ENCODE results near the gene AEBP1.

Gene AEBP1

DNA sequence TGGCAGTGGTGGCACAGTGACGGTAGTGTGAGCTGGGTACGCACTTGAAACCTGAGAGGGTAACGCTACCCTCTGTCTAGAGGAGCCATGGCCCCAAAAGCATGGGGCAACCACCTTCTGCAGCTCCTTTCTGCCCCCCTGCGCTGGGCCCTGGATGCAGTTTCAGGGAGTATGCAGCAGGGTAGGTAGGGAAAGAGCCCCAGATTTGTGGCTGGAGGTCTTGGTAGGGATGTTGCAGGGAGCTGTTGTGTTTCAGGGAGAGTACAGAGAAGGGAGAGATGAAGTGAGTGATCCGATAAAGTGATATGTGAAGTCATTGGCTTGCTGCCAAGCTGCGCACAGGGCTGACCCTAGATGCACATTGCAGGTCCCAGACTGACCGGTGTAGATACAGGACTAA, 36.1 kb upstream of the AEBP1 start:
- 89% methylated on average over 7 of the region's 7 CpGs for WGBS
- no peak overlapping the region for H3K4me3 ChIP-seq (ENCODE audit: low read length)
- H3K27ac ChIP-seq (ENCODE audit: low read depth, low read length) = no peak overlapping the region
- peaks cover under 1% of the 10 kb centered on the region for H3K36me3 ChIP-seq (ENCODE audit: insufficient read depth, low read length)
- H3K9me3 ChIP-seq (ENCODE audit: insufficient read depth, low read depth, low read length) = no peaks in the 10 kb centered on the region
- no peaks in the 10 kb centered on the region; the same call in 1 of the 2 replicates for H3K27me3 ChIP-seq (ENCODE audit: insufficient read depth, low read length)
- peaks cover 13% of the 10 kb centered on the region; the same call in 1 of the 2 replicates for H3K4me1 ChIP-seq (ENCODE audit: insufficient read depth, low read length)
- no peak overlapping the region for H3K9ac ChIP-seq (ENCODE audit: low read depth, low read length)

DNA sequence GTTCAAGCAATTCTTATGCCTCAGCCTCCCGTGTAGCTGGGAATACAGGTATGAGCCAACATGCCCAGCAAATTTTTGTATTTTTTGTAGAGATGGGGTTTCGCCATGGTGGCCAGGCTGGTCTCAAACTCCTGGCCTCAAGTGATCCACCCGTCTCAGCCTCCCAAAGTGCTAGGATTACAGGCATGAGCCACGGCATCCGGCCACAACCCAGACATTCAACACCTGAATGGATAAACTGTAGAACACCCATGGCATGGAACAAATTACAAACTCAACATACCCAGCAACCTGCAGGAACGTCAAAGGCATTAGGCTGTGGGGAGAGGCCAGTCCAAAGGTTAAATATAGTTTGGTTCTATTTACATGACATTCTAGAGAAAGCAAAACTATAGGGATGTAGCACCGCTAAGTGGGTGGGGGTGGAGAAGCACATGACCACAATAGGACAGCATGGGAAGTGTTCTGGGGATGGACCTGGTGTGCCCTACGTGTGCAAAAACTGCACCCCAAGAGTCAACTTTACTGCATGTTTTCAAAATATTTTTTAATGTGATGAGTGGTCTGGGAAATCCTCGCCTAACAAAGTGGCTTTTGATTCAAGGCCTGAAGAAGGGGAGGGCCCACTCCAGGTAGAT, 32.3 kb upstream of the AEBP1 start:
- H3K27ac ChIP-seq (ENCODE audit: low read depth, low read length) = no peak overlapping the region

DNA sequence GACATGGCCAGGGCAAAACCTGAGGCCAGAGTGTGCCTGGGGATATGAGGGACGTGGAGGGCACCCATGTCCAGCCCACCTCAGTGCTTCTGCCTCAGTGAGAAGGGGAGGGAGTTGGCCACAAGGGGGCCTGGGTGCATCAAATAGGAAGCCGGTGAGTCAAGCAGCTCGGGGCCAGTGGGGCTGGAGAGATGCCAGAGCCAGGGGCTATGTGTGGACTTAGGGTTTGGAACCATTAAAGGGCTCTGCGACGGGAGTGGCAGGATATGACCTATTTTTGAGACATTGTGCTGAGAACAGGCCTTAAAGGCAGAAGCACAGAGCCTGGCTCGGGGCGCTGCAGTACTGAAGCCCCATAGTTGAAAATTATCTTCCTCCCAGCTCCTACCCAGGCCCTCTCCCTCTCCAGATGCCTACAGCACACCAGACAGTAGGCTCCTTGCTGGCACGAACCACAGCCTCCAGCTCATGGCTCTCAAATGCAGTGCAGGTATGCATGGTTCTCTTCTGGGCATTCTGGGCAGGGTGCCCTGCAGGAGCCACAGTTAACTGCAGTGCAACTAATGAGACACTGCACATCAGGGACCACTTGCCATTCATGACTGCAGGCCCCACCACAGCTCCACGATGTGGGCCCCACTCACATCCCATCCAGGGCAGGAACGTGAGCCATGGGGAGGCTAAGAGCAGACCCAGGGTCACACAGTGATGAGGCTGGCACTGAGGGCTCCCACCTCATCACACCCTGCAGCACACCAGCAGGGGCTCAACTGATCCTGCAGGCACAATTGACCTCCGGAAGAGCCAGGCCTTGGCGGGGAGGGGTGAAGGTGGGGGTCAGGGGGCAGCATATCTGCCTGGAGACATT, 31.5 kb upstream of the AEBP1 start:
- Histone ChIP-seq H3K27ac (ENCODE audit: low read depth, low read length) (no peak overlapping the region), H3K4me1 (ENCODE audit: insufficient read depth, low read length) (no peaks in the 10 kb centered on the region), H3K27me3 (ENCODE audit: insufficient read depth, low read length) (no peaks in the 10 kb centered on the region; the same call in 1 of the 2 replicates), H3K9ac (ENCODE audit: low read depth, low read length) (no peak overlapping the region), H3K36me3 (ENCODE audit: insufficient read depth, low read length) (peaks cover 35% of the 10 kb centered on the region), H3K9me3 (ENCODE audit: insufficient read depth, low read depth, low read length) (no peaks in the 10 kb centered on the region), H3K4me3 (ENCODE audit: low read length) (no peak overlapping the region)
- 71% methylated on average over 12 of the region's 12 CpGs for WGBS

More for the DNA sequence above, 32.3 kb upstream of the AEBP1 start:
- Histone ChIP-seq H3K27me3 (ENCODE audit: insufficient read depth, low read length) (no peaks in the 10 kb centered on the region; the same call in 1 of the 2 replicates), H3K9ac (ENCODE audit: low read depth, low read length) (no peak overlapping the region), H3K4me1 (ENCODE audit: insufficient read depth, low read length) (no peaks in the 10 kb centered on the region), H3K9me3 (ENCODE audit: insufficient read depth, low read depth, low read length) (no peaks in the 10 kb centered on the region), H3K4me3 (ENCODE audit: low read length) (no peak overlapping the region), H3K36me3 (ENCODE audit: insufficient read depth, low read length) (peaks cover 27% of the 10 kb centered on the region)
- 89% methylated on average over 9 of the region's 9 CpGs for WGBS

DNA sequence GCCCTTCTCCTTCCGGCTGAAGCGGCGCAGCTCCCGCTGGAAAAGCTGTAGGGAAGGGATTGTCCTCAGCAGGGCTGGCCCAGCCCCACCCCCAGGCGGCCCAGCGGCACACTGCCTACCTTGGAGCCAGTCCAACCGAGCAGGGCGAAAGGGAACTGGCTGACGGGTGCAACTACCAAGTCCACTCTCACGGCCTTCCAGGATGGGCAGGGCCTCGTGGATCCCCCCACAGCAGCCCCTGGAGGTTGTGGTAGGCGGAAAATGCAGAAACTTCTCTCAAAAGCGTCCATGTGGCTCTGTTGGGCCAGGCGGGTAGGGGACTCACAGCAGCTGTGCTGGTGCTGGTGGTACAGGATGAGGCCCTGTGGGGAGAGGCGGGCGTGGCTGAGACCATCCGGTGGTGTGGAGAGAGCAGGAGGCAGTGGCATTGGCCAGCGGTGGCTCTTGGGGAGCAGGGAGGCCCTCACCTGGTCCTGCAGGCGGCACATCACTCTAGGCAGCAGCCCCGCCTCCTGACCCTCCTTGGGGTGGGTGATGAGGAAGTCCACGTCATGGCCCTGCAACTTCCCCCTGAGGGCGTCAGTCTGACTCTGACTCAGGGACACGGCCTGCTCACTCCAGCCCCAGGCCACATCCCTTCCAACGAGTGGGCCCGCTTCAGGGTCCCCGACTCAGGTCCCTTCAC, 30.3 kb upstream of the AEBP1 start:
- Histone ChIP-seq H3K36me3 (ENCODE audit: insufficient read depth, low read length) (peaks cover 47% of the 10 kb centered on the region), H3K9me3 (ENCODE audit: insufficient read depth, low read depth, low read length) (no peaks in the 10 kb centered on the region), H3K4me3 (ENCODE audit: low read length) (no peak overlapping the region), H3K9ac (ENCODE audit: low read depth, low read length) (no peak overlapping the region), H3K4me1 (ENCODE audit: insufficient read depth, low read length) (no peaks in the 10 kb centered on the region), H3K27ac (ENCODE audit: low read depth, low read length) (no peak overlapping the region), H3K27me3 (ENCODE audit: insufficient read depth, low read length) (no peaks in the 10 kb centered on the region; the same call in 1 of the 2 replicates)
- 90% methylated on average over 25 of the region's 26 CpGs for WGBS

DNA sequence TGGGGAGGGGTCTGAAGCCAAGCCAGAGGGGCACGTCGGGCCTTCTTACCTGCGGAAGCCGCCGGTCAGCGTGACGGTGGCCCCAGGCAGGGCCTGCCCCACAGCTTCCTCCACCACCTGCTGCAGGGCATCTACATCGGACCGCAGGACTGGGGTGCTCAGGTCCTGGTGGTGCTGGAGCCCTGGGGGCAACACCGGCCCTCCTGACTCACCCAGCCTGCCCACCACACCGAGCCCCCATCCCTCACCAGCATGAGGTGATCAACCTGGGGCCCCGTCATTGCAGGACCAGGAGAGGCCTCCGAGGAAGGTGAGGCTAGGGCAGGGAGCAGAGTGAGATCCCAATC, 29.8 kb upstream of the AEBP1 start:
- Histone ChIP-seq H3K9me3 (ENCODE audit: insufficient read depth, low read depth, low read length) (no peaks in the 10 kb centered on the region), H3K27ac (ENCODE audit: low read depth, low read length) (no peak overlapping the region), H3K4me3 (ENCODE audit: low read length) (no peak overlapping the region), H3K4me1 (ENCODE audit: insufficient read depth, low read length) (no peaks in the 10 kb centered on the region), H3K36me3 (ENCODE audit: insufficient read depth, low read length) (peaks cover 52% of the 10 kb centered on the region), H3K9ac (ENCODE audit: low read depth, low read length) (no peak overlapping the region), H3K27me3 (ENCODE audit: insufficient read depth, low read length) (no peaks in the 10 kb centered on the region)
- 97% methylated on average over 13 of the region's 13 CpGs for WGBS

DNA sequence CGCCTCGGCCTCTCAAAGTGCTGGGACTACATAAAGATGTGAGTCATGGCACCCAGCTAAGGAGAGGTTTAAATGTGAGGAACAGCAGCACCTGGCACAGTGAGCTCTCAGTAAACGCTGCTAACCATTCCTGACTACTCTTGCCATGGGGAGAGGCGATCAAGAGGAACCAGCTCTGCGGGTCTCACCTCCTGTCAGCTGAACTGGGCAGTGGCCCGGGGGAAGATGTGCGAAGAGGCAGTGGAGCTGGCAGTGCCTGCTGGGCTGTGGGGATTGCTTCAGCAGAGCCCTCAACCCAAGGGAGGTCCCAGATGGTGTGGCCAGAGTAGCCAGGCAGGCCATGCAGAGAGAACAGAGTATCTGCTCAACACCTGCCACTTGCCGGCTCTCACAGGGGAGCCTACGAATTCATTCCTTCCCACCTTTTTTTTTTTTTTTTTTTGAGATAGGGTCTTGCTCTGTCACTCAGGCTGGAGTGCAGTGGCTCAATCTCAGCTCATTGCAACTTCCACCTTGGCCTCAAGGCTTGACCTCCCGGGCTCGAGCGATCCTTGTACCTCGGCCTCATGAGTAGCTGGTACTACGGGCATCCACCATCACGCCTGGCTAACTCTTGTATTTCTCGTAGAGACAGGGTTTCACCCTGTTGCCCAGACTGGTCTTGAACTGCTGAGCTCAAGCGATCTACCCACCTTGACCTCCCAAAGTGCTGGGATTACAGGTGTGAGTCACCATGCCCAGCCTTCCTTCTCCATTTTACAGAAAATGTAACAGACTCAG, 28.7 kb upstream of the AEBP1 start:
- Histone ChIP-seq H3K27ac (ENCODE audit: low read depth, low read length) (no peak overlapping the region), H3K4me1 (ENCODE audit: insufficient read depth, low read length) (no peaks in the 10 kb centered on the region), H3K9ac (ENCODE audit: low read depth, low read length) (no peak overlapping the region), H3K9me3 (ENCODE audit: insufficient read depth, low read depth, low read length) (no peaks in the 10 kb centered on the region), H3K36me3 (ENCODE audit: insufficient read depth, low read length) (peaks cover 63% of the 10 kb centered on the region), H3K4me3 (ENCODE audit: low read length) (no peak overlapping the region), H3K27me3 (ENCODE audit: insufficient read depth, low read length) (no peaks in the 10 kb centered on the region)
- WGBS = 95% methylated on average over 17 of the region's 17 CpGs

DNA sequence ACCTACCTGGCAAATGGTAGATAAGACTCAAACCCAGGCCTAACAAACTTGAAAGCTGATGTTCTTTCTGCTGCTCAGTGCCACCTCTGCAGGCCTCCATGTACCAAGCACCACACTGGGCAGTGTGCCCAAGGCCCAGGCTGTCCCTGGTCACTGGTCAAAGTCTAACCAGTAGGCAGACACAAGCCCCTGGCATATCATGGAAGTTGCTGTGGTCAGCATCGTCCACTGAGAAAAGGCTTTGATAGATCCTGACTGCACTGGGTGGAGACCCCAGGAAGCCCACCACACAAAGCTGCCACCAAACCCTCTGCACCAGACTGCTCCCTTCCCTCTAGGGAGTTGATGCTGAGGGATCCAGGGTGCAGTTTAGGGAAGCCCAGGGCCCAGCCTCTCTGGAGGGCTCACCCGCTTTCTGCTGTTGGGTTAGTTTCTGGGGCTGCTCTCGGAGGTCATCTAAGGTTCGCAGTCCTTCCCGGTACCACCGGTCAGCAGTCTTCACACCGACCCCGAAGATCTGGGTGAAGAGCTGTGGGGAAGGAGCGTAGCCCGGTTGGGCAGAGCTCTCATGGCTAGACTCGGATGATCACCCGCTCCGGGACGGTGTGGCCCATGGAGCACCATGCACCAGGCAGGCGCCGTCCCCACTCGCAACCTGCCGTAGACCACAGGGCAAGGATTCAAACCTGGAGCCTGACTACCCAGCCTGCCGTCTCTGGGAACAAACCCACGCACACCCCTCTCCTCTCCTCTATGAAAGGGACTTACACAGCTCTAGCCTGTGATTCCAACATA, 27.8 kb upstream of the AEBP1 start:
- H3K9ac ChIP-seq (ENCODE audit: low read depth, low read length) = no peak overlapping the region

DNA sequence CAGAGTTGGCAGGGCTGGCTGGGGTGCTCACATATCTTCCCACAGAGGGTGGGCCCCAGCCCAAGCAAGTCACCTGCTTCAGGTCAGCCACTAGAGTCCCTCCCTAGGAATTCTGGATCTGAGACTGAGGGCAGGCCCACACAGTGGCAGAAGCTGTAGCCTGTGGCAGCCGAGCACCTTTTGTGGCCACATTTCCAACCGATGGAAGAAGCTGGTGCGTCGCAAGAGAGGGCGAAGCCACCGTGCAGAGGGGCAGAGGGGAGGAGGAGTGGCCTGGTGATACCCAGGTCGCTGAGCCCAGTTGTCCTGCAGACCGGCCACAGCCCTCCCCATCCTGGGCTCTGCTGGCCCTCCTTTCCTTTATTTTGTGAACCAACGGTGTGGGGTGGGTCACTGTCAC, 27.1 kb upstream of the AEBP1 start:
- H3K36me3 ChIP-seq (ENCODE audit: insufficient read depth, low read length) = peaks cover 66% of the 10 kb centered on the region
- 90% methylated on average over 9 of the region's 9 CpGs for whole genome bisulfite sequencing
- H3K9me3 ChIP-seq (ENCODE audit: insufficient read depth, low read depth, low read length) = no peaks in the 10 kb centered on the region
- H3K27ac ChIP-seq (ENCODE audit: low read depth, low read length) = no peak overlapping the region
- no peaks in the 10 kb centered on the region for H3K27me3 ChIP-seq (ENCODE audit: insufficient read depth, low read length)
- no peaks in the 10 kb centered on the region for H3K4me1 ChIP-seq (ENCODE audit: insufficient read depth, low read length)
- no peak overlapping the region for H3K4me3 ChIP-seq (ENCODE audit: low read length)
- no peak overlapping the region for H3K9ac ChIP-seq (ENCODE audit: low read depth, low read length)

More for the DNA sequence above, 27.8 kb upstream of the AEBP1 start:
- 96% methylated on average over 20 of the region's 20 CpGs for WGBS
- H3K4me3 ChIP-seq (ENCODE audit: low read length) = no peak overlapping the region
- H3K27me3 ChIP-seq (ENCODE audit: insufficient read depth, low read length) = no peaks in the 10 kb centered on the region
- H3K27ac ChIP-seq (ENCODE audit: low read depth, low read length) = no peak overlapping the region
- no peaks in the 10 kb centered on the region for H3K4me1 ChIP-seq (ENCODE audit: insufficient read depth, low read length)
- H3K9me3 ChIP-seq (ENCODE audit: insufficient read depth, low read depth, low read length) = no peaks in the 10 kb centered on the region
- H3K36me3 ChIP-seq (ENCODE audit: insufficient read depth, low read length) = peaks cover 66% of the 10 kb centered on the region

DNA sequence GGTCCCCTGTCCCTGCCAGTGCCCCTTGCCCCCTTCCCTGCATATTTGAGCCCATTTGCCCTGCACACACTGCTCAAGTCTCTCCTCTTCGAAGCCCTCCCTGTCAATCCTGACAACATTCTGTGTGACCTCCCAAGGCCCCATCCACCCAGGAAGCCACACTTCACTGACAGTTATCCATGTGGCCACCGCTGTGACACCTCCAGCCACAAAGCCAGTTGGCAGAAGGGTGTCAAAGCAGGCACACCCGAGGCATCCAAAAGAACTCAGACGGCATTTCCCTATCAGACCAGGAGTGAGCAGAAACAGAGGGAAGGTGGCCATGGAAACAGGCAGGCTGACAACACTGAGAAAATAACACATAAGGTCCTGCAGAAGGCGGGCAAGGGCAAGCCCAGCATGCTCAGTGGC, 26.5 kb upstream of the AEBP1 start:
- no peaks in the 10 kb centered on the region for H3K9me3 ChIP-seq (ENCODE audit: insufficient read depth, low read depth, low read length)
- peaks cover 66% of the 10 kb centered on the region for H3K36me3 ChIP-seq (ENCODE audit: insufficient read depth, low read length)
- H3K9ac ChIP-seq (ENCODE audit: low read depth, low read length) = no peak overlapping the region
- WGBS = 88% methylated on average over 5 of the region's 5 CpGs
- no peak overlapping the region for H3K4me3 ChIP-seq (ENCODE audit: low read length)
- H3K27ac ChIP-seq (ENCODE audit: low read depth, low read length) = no peak overlapping the region
- H3K4me1 ChIP-seq (ENCODE audit: insufficient read depth, low read length) = no peaks in the 10 kb centered on the region
- no peaks in the 10 kb centered on the region for H3K27me3 ChIP-seq (ENCODE audit: insufficient read depth, low read length)

DNA sequence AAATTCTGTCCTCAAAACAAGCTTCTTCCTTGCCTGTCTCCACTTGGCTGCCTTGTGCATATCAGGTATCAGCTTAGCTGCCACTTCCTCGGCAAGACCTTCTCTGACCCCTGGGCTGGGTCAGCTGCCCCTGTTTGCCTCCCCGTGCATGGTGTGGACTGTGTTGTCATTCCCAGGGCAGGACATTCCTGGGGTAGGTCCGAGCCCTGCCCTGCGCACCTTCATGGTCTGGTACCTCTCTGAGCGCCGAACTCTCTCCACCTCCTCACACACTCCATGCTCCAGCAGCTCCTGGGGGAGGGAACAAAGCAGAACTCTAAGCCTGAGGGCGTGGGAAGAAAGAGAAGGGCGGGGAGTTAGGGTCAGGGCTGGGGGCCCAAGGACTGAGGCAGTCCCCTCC, 25.6 kb upstream of the AEBP1 start:
- WGBS = 93% methylated on average over 8 of the region's 8 CpGs
- no peak overlapping the region for H3K27ac ChIP-seq (ENCODE audit: low read depth, low read length)
- H3K27me3 ChIP-seq (ENCODE audit: insufficient read depth, low read length) = peaks cover 7% of the 10 kb centered on the region; the same call in 1 of the 2 replicates
- no peaks in the 10 kb centered on the region for H3K9me3 ChIP-seq (ENCODE audit: insufficient read depth, low read depth, low read length)
- H3K4me1 ChIP-seq (ENCODE audit: insufficient read depth, low read length) = no peaks in the 10 kb centered on the region
- no peak overlapping the region for H3K9ac ChIP-seq (ENCODE audit: low read depth, low read length)
- no peak overlapping the region for H3K4me3 ChIP-seq (ENCODE audit: low read length)
- H3K36me3 ChIP-seq (ENCODE audit: insufficient read depth, low read length) = peaks cover 61% of the 10 kb centered on the region
